HG02884 (cell line): Measurements from ENCODE around the gene MAP4.
"Not testable (repeated sequence)": the region's sequence is repeated elsewhere in the genome, so short reads cannot be mapped to it uniquely, and the experiment has no call there.

ENCODE experiments used
- ATAC-seq: cut with Tn5 transposase; IDR thresholded peaks from one replicate; pipeline ENCODE4 v1.9.1; 2021; ENCODE audit warnings: mild to moderate bottlenecking, moderate library complexity; ENCODE audit not compliant: unreplicated experiment

Gene MAP4

DNA sequence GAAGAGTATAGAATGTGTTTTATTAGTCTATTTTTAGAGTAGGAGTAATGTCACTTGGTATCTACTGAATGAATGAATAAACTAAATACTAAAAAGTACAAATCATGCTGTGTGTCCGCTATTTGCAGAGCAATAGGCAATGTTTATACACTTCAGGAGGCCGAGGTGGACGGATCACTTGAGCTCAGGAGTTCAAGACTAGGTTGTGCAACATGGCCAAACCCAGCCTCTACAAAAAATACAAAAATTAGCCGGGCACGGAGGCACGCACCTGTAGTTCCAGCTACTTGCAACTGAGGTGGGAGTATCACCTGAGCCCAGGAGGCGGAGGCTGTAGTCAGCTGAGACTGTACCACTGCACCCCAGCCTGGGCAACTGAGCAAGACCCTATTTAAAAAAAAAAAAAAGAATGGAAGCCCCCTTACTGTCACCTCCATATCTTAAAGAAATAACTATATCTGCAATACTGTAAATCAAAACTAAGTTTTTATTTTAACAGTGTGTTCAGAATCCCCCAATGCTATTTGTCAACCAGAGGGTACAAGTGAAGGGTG is 114.9 kb downstream of the MAP4 start:
- ATAC-seq, result no peak

DNA sequence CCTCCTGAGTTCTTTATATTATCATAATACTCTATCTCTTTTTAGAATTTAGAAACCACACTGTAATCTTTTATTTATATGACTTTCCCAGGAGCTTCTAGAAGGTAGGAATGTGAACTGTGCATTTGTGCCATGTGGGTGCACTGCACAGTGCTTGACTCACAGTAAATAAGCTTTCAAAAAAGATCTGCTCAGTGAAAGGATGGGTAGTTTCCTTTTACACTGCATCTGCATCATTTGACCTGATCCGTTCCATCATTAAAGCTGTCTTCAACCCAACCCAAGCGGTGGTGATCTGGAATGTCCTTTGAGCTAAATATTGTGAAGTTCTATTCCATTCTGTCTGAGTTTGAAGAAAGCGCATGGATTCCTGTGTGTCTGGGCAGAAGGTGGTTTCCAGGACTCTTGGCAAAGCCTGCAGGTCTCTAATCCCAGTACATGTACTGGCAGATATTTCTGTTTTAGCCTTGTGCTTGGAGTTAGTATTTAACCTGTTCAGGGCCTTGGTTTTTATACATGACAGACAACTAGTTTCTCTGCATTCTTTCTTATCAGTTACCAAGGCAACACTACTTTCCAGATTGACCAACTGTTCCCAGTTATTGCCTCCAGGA is 116.6 kb downstream of the MAP4 start:
- no peak for ATAC-seq

DNA sequence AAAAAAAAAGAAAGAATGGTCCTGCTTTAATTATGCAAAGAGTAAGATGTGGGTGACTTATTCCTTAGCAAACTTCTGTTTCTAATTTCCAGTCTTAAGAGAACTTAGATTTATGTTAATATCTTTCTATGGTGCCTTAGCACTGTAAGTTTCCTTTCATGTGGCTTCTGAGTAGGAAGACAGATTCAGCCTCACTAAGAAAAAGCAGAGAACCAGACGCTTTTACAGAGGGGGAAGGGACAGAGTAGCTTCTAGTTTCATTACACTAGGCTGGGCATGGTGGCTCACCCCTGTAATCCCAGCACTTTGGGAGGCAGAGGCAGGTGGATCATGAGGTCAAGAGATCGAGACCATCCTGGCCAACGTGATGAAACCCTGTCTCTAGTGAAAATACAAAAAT is 118.3 kb downstream of the MAP4 start:
- ATAC-seq, result no peak

DNA sequence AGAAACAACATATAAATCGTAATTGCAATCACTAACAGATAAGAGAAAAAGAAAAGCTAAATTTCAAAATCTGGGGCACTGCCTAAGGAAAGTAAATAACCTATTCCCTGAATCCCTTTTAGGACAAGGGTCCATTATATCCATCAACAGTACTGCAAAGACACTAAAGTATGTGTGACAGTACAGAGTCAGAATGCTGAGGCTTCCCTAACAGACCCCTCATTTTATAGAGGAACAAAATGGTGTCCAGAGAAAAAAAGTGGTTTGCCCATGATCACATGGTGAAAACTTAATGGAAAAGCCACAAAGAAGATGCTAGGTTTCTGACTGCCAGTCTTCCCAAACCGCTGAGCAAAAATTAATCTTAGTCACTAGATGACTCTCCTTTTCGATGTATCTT is 119.5 kb downstream of the MAP4 start:
- no peak for ATAC-seq

DNA sequence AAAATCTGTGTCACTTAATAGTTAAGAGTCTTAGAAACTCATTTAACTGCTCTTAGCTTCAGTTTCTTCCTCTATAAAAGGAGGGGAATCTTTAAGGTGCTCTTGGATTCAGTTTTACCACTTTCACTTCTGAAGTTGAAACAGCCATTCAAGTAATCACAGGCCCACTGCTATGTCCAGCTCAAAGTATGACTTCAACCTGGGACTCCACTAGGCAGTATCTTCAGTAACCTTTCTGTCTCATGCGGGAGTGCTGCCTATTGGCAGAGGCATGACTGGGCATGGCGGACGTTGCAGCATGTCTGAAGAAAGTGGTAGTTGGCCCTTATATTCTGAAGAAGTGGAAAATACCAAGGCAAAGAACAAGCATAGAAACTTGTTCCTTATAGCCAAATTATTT is 121.0 kb downstream of the MAP4 start:
- ATAC-seq, result no peak

DNA sequence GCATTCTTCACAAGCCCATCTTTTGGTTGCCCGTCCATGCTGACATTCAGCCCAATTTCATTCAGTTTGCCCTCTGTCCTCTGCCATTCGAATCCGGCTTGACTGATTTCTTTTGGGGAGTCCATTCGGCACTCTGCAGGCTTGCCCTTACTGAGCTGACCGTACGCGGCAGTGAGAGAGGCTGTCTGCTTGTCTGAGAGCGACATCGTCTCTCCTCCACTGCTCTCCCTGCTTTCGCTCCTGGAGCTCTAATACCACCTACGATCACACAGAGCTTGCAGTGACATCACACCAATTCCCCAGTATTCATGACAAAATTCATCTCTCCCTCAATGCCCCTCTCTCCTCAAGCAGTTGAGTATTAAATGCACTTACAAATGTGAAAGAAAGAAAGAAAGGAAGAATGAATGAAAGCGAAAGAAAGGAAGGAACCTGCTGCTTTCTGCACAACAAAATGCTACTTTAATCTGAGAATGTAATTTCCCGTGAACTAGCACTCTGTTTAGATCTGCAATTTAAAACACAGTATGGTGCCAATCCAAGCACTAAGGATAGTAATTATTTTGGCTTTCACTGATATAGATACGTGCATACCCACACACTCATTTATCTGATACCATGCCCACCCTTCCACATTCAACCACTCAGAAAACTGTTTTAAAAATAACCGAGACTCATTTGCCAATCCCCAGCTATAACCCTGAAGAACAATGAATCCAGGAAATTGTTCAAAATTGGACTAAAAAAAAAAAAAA is 123.8 kb downstream of the MAP4 start:
- ATAC-seq, result no peak

DNA sequence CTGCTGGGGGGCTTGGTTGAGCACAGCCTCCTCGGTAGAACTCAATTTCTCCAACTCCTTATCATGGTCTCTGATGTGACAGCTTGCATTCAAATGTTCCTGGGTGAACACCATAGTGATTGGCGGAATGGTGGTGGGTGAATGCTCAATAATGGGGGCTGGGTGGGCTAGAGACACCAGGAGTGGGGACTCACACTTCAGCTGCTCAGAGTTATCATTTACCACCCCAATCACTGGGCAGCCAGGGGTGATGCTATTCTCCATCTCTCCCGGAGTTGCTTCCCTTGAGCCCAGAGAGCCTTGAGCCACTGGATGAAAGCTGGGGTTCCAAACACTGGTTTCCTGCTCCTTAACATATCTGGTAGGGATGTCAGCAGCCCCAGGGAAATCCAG is 124.6 kb downstream of the MAP4 start:
- no peak for ATAC-seq

DNA sequence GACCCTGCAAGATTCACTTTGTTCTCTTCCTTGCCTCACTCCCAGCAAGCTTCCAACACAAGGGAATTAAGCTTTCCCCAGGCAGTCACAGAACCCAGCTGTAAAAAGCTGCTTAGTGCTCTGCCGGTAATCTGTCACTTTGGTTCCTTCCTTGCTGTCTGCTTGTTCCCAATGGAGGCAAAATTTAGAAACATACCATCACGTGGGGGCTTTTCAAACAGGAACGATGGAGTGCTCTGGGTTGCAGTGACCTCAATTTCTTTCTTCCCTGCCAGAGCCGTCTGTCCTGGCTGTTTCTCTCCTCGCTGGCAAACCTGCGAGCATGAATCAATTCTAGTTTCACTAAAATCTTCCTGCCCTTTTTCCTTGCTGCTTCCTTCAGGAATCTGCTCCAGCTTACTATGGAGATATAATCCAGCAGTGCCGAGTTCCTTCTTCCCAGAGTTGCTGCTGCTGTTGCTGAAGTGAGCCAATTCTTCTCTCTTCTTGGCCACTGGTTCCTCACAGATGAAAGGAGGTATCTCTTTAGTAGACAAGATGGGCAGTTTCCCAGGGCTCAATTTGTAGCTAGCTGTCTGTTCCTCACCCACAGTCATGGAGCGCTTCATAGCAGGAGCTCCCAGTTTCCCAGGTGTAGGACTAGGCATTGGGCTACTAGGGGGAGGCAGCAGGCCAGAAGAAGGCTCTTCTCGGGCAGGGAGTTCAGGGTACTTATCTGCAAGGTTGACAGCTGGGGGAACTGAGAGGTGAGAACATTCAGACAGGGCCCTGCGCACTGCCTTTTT is 125.2 kb downstream of the MAP4 start:
- ATAC-seq, result no peak

DNA sequence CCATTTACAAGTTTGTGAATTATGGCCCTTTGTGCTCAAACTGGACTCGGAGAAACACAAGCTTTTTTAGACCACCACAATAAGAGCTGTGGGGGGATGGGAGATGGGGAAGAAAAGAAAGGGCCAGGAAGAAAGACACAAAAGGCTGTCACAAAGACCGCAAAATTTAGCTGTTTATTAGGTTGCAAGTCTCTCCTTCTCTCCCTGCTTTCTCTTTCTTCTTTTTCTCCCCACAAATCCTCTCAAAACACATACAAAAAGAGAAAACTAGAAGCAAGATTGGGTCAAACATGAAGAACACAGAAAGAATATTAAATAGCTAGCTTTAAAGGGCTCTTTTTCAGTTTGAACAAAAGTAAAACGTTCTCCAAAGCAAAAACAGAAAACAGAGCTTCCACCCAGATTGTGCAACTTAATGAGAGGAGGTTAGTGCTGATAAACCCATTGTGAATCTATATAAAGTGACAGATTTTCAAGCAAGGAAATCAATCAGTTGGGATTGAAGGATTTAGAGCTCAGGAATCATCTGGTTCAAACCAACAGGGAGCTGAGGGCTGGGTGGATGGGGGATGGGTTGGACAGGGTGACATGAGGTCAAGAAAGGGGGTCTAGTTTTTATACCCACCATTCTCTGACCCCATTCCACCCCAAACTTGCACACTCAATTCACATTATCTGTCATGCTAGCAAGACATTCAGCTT is 125.9 kb downstream of the MAP4 start:
- no peak for ATAC-seq

DNA sequence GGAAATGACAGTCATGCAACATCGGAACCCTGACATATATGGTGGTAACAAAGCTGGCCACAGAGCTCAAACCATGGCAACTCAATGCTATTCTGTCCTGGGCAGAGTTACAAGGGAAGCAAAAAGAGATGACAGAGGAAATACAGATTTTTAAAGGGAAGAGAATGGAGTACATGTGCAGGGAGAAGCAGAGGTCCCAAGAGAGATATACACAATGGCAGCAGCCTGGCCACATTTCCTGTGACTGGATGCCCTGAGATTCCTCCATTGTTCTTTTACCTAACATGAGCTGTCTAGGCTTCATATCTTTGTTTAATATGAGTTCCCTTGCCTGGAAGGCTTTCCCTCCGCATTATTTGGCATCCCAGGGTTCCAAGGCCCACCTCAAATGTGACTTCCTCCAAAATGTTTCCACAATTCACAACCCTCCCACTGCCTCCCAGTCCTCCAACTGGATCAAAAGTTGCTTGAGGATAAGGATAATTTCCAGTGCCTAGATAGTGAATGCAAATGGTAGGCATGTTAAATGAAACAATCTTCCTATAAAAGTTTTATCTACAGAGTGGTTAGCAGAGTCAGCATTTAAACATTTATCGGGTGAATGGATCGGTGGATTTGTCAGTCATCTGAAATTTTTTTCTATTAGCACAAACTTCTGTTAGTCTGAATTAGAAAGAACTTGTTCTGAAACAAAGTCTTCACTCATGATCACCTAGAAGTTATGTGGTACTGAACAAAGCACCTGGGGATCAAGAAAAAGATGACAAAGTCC is 127.0 kb downstream of the MAP4 start:
- ATAC-seq, result no peak

DNA sequence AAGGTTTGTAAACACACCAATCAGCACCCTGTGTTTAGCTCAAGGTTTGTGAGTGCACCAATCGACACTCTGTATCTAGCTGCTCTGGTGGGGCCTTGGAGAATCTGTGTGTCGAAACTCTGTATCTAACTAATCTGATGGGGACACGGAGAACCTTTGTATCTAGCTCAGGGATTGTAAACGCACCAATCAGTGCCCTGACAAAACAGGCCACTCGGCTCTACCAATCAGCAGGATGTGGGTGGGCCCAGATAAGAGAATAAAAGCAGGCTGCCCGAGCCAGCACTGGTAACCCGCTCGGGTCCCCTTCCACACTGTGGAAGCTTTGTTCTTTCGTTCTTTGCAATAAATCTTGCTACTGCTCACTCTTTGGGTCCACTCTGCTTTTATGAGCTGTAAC is 128.2 kb downstream of the MAP4 start:
- not testable (repeated sequence) for ATAC-seq

DNA sequence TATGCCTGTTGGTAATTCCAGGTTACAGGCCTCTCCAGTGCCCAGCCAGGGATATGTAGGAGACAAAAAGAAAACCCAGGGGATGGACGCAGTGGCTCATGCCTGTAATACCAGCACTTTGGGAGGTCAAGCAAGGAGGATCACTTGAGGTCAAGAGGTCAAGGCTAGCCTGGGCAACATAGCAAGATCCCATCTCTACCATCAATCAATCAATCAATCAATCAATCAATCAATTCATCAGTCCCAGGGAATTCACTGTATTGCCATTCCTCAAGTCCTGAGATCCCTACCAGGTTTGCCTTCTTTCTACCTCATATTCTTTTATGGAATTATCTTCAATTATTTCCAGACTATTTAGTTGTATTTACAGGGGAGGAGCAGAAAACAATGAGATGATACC is 131.0 kb downstream of the MAP4 start:
- ATAC-seq, result no peak

DNA sequence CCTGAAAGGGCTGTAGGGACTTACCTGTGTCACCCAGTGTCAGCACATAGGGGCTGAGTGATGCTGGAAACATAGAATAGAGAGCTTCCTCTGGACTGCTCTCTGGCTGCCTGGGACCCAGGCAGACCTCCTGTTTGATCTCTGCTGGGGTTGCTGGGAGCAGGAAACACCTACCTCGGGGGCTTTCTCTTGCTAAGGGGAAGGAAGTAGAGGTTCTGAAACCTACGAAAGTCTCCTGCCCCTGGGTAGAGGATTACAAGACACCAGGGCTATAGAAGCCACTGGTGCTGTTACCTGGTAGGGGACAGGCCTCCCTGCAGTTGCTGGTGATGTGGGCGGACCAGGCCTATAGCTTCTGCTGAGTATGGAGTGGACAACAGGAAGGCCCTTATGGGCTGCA is 131.6 kb downstream of the MAP4 start:
- no peak for ATAC-seq

DNA sequence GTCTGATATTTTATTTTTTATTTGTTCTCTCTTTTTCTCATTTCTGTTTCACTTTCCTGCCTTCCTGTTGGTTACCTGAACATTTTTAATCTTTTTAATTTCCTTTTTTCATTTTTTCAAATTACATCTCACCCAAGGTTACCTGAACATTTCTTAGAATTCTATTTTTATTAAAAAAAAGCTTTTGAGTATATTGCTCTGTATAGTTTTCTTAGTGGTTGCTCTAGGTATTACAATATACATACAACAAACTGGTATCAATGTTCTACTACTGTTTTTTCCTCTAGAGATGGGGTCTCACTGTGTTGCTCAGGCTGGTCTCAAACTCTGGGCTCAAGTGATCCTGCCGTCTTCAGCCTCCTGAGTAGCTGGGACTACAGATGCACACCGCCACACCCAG is 133.9 kb downstream of the MAP4 start:
- ATAC-seq, result no peak

DNA sequence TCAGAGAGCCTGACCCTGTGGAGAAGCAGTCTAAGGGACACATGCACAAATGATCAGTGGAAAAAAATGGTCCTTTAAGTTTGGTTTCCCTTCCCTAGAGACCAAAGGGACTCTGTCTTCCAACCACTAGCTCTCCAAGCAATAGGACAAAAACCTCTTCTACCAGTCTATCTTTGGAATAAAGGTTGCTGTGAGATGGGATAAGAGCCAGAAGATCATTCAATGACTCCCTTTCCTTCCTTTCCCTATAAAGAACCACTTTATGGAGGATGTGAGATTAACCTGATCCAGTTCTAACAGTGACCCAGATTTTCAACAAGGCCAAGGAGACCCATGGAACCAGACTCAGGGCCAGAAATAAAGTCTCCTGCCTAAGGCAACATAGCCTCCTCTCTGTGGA is 138.5 kb downstream of the MAP4 start:
- no peak for ATAC-seq

DNA sequence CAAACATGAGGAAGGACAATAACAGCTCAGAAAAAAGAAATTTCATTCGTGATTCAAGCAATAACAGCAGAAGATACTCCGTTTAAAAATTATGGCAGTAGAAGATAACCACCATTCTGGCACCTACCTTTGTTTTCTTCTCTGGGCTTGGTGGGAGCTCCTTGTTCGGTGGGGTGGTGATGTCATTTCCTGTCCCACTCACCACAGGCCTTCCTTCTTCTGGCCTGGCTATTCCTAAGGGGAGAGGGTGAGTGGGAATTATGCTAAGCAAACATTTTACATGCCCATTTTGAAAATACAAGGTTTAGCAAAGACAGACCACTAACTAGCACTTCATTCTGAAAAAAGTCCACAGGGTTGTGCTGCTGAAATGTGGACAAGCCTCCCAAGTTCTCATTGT is 138.9 kb downstream of the MAP4 start:
- no peak for ATAC-seq

DNA sequence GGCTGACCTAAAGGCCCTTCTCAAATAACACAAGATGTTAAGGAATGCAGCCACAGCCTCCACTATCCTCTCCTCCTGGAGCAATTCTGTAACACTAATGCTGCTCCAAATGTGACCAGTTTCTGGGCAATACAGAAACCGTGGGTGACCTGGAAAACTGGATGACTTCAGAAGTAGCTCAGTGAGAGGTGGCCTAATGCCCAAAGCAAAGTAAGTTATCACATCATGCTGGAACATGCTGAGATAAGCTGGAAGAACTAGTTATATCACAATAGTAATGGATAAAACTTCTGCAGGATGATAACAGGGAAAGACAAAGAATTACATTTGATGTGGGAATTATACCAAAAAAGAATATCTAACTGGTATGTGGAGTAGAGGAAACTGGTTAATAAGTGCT is 141.3 kb downstream of the MAP4 start:
- ATAC-seq, result no peak

DNA sequence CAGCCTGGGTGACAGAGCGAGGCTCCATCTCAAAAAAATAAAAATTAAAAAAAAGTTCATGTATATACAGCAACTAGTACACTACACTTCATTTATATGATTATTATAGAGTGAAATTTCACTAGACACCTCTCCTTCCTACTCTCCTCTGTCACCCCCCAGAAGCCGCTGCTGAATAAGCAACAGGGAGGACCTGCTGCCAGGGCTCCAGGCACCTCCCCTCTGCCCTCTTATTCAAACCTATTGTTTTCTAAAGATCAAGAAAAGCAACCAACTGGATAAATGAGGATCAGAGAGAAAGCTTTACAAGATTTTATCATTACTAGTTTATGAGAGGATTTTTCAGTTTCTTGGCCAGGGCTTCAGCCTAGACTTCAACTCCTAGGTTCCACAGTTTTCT is 141.8 kb downstream of the MAP4 start:
- no peak for ATAC-seq

DNA sequence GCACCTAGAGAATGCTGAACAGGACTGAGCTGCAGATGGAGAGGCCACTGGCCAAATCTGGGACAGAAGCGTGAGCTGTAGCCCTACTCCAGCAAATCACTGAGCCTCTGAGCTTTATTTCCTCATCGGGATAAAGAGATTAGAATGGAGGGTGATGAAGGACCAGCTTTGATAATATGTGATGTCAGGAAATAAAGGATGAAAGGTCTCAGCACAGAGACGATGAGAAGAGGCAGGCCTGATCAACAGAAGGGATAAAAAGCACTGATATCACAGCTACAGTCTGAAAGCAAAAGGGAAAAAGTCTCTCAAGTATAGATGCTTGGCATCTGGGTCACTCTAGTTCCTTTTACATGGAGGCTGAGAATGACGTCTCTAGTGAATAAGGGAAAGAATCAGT is 143.3 kb downstream of the MAP4 start:
- no peak for ATAC-seq

DNA sequence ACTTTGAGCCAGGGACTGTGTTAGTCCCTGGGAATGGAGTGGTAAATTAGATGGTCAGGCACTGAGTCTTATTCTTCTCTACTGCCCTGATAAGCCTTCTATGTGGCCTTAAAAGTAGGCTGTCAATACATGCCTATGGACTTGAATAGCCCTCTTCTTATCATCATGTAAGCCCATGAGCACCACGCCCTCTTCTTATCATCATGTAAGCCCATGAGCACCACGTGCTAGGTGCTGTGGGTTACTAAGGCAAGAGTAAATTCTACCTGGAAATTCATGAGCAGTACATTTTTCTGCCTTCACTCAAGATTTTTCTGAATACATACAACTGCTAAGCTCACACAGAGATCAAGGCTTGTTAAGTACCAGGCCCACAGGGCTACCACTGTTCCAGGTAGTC is 144.8 kb downstream of the MAP4 start:
- ATAC-seq, result no peak
